Activated gamma-delta T cell treated with anti-CD3 and anti-CD28 coated beads, Interleukin-2, amount 50 U/mL, for 16 hours (primary cell): Measurements from ENCODE around the gene ACTC1.

Source experiments
- DNase-seq: peaks from one replicate; pipeline ENCODE4 v3.0.0-alpha.2; 2020; ENCODE audit warnings: low read depth

Gene ACTC1

DNA sequence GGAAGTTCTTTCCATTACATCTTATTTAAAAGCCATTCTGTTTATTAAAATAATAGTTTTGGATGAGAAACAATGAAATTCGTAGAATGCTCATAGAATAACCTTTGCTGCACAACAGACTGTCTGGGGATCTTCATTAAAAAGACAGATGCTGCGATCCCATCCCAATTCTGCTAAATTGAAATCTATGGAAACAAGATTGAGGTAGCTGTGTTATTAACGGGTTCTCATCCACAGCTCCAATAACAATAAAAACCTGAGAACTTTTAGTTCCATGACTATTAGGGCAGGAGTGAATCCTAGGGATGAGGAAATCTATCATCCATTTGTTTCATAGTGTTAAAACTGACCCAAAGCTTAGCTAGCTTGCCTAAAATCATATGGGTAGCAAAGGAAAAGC is 38.1 kb downstream of the ACTC1 start:
- no peak for DNase-seq

DNA sequence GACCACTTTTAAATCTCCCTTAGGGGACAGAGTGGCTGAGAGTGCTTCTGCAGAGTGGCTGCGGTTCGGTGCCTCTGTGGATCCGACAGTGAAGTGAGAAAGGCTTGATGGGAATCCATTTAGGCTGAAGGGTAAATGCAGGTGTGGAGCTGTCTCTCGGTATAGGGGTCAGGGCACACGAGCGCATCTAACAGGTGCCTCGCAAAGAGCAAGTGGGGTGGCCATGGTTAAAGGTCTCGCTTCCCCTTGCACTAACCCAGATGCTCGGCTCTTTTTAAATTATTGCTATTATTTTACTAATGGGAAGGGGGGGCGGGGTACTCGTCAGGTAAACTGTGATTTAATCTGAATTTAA is 40.0 kb downstream of the ACTC1 start:
- no peak for DNase-seq

DNA sequence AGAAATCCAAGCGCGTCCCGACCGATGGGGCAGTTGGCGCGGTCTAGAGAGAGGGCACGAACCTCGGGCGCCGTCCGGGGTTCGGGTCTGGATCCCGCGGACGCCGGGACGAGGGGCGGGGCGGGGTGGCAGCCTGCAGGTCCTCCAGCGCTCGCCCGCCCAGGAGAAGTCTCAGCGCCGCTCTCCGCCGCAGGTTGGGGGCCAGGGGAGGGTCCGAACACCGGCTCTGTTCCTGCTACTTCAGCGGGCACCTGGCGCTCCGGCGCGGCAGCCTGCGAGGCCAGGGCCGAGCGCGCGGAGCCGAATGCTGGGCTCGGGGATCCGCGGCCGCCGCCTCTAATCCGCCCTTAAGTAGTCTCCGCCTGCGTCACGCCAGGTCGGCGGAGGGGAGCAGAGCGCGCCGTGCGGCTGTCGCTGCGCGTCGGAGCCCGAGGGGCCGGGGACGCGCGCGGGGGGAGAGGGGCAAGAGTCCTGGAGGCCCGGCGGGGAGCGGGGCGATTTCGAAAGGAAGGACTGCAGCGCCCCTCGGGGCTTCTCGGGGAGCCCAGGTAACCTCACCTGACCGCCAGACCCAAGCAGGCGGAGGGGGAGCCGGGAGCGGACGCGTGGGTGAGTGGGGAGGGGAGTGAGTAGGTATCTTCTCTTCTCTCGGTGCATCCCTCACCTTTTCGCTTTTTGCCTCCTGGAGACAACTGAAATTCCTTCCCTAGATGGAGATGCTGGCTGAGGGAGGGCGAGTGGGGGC is 40.5 kb downstream of the ACTC1 start, which contains the start of gene GJD2:
GJD2 (minus strand) TSS at position 325 of the 745 bp plus-strand sequence. CDS start 510 bp downstream, outside the sequence.
- DNase-seq: no peak

DNA sequence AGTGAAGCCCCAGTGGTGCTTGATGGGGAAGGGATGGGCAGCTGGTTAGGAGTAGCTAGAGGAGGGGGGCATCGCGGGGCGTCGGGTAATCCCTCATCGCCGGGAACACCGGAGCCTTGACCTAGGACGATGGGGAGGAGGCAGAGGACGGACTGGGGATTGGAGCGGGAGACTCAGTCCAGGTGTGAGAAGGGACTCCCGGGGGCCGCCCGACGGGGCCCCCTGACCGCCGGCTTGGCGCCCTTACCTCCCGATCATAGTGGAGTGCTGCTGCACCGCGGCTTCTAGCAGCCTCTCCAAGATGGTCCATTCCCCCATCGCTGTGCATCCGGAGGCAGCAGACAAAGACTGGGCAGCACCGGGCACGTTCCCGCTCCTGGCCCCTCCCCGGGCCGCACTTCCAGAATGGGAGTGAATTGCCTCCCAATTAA is 41.2 kb downstream of the ACTC1 start:
- DNase-seq: no peak

DNA sequence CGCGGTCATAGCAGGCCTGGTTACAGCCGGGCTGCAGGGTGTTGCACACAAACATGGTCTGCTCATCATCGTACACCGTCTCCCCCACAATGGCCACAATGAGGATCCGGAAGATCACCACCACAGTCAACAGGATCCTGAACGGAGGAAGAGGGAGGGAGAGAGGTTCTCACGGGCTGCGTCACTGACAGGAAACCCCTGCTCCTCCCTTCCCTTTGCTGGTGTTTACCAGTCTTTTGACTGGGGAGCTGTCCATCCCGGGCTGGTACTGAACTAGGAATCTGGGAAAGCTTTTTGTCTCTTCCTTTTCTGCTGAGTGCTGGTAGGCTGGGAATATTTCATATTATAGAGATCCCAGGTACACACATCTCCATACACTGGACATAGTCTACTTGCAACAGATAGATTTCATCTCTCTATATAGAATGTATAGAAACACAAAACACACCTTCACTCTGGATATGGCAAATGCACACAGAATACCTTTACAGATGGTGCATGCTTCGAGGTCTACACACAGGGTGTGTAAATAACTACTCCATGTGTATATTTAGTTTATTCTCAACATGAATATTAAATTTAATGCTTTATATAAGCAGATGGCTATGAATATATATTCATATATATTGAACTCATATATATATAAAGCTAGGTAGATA is 42.0 kb downstream of the ACTC1 start:
- no peak for DNase-seq

DNA sequence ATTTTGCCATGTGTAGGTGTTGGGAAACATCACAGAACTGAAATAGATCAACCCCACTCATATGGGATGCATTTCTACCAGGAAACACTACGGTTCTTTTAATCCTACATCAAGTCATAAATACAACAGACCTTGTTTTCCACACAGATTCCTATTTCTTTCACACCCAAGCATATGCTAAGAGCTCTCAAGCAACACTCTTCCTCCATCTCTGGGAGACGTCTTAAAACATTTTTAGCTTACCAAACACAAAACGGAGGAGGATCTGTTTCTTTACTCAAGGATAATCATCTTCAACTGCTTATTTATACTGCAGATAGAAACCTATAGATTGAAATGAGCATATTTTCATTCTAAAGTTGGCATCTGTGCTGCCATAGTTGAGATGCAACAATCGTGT is 45.7 kb downstream of the ACTC1 start:
- DNase-seq: no peak
